HepG2 (cell line): ENCODE results near the gene MVP. TPM values are rescaled to one million over a fixed set of nuclear protein-coding genes. Genes with fewer than 3 reads are reported as not detected.

Experiments
- ATAC-seq: fragments of 200-7000 bp; cut with Tn5 transposase; 3 replicates; pipeline ENCODE4 v1.9.1; 2020; ENCODE audit warnings: mild to moderate bottlenecking, moderate library complexity
- BruUV-seq: library from RNA; stranded (reverse); fragments of 400-500 nt; replicated peaks from 2 replicates; lab custom pipeline; 2021; lab: Mats Ljungman, UMichigan
- CTCF ChIA-PET: fragments of 300-600 bp; formaldehyde crosslinking; extraction: SDS; loops from one replicate; lab custom pipeline; 2021; ENCODE audit warnings: low total read pairs, inconsistent platforms, low intra/inter-chr PET ratio; lab: Yijun Ruan, JAX
- POLR2A ChIA-PET: fragments of 350-600 bp; sonication (Branson Sonifier 250); formaldehyde crosslinking; loops from one replicate; lab custom pipeline; 2020; ENCODE audit warnings: antibody characterized with exemption, inconsistent platforms; lab: Yijun Ruan, JAX
- DNase-seq: peaks from one replicate; pipeline ENCODE4 v3.0.0-alpha.2; 2015; ENCODE audit warnings: low spot score
- FAIRE-seq: peaks from 3 replicates; lab custom pipeline; 2011; peaks lifted over from hg19 to GRCh38; lab: Jason Lieb, UNC
- H2AFZ ChIP-seq: one replicate; pipeline ENCODE4 v1.6.1; 2011; ENCODE audit warnings: low read length, inconsistent platforms
- H3K27ac ChIP-seq: fragments of 300-600 bp; 3 replicates; pipeline ENCODE4 v1.8.0; 2011; ENCODE audit warnings: mixed run types, mild to moderate bottlenecking, mixed read lengths, low read length, inconsistent platforms; ENCODE audit not compliant: insufficient read depth; ENCODE audit errors: extremely low read length
- H3K27me3 ChIP-seq, 2 experiments: fragments of 200-600 bp in 1 of 2; 2 replicates in 1 of 2; 3 replicates in 1 of 2; pipeline versions ENCODE4 v1.6.0 to v1.8.0; 2011; ENCODE audit warnings: low read length in 2 of 2, mild to moderate bottlenecking in 2 of 2, moderate library complexity in 2 of 2, inconsistent platforms in 1 of 2; ENCODE audit not compliant: insufficient read depth in 2 of 2, control insufficient read depth in 1 of 2
- H3K36me3 ChIP-seq, 2 experiments: fragments of 200-600 bp in 1 of 2; replicated peaks in 1 of 2; 2 replicates in 1 of 2; 3 replicates in 1 of 2; pipeline versions ENCODE4 v1.5.1 to v1.8.0; 2011; ENCODE audit warnings: low read length in 2 of 2, inconsistent platforms in 1 of 2; ENCODE audit not compliant: insufficient read depth in 2 of 2, control insufficient read depth in 1 of 2
- H3K4me1 ChIP-seq: 2 replicates; pipeline ENCODE4 v1.5.1; 2012; ENCODE audit warnings: low read length, inconsistent platforms; ENCODE audit not compliant: insufficient read depth
- H3K4me2 ChIP-seq: 2 replicates; pipeline ENCODE4 v1.6.0; 2011; ENCODE audit warnings: low read depth, low read length, inconsistent platforms
- H3K4me3 ChIP-seq, 3 experiments: fragments of 200-600 bp in 1 of 3; sonication (generic), shearing (Covaris generic) in 1 of 3; replicated peaks in 1 of 3; 2 replicates each; pipeline ENCODE4 v1.5.1; 2011 to 2016; ENCODE audit warnings: low read length in 3 of 3, inconsistent platforms in 2 of 3, low read depth in 2 of 3, mild to moderate bottlenecking in 2 of 3, control low read depth in 1 of 3, mixed read lengths in 1 of 3; ENCODE audit not compliant: insufficient read depth in 1 of 3
- H3K79me2 ChIP-seq: one replicate; pipeline ENCODE4 v1.6.1; 2011; ENCODE audit warnings: low read length, inconsistent platforms; ENCODE audit not compliant: insufficient read depth
- H3K9ac ChIP-seq: 2 replicates; pipeline ENCODE4 v1.6.0; 2011; ENCODE audit warnings: mild to moderate bottlenecking, low read depth, low read length, inconsistent platforms; ENCODE audit not compliant: insufficient read depth
- H3K9me3 ChIP-seq: 2 replicates; pipeline ENCODE4 v1.5.1; 2012; ENCODE audit warnings: mild to moderate bottlenecking, low read length
- H4K20me1 ChIP-seq: 2 replicates; pipeline ENCODE4 v1.6.0; 2011; ENCODE audit warnings: inconsistent platforms, mild to moderate bottlenecking, low read length, moderate library complexity; ENCODE audit not compliant: insufficient read depth
- CC2D1A ChIP-seq: sonication (generic); formaldehyde crosslinking; IDR thresholded peaks from 2 replicates; pipeline ENCODE4 v1.8.1; 2023; ENCODE audit warnings: mild to moderate bottlenecking, missing genetic modification reagents
- CEBPG ChIP-seq: IDR thresholded peaks from 2 replicates; pipeline ENCODE4 v1.6.1; 2016
- FOSL2 ChIP-seq: sonication (generic); formaldehyde crosslinking; IDR thresholded peaks from 2 replicates; pipeline ENCODE4 v1.4.0; 2020; ENCODE audit warnings: missing genetic modification reagents
- FOXK2 ChIP-seq: fragments of 450-650 bp; IDR thresholded peaks from 2 replicates; pipeline ENCODE4 v1.6.1; 2016
- KDM2A ChIP-seq: sonication (generic); formaldehyde crosslinking; IDR thresholded peaks from 2 replicates; pipeline ENCODE4 v1.4.0; 2020; ENCODE audit warnings: low read depth, missing genetic modification reagents, borderline replicate concordance
- KLF11 ChIP-seq: IDR thresholded peaks from 2 replicates; pipeline ENCODE4 v1.6.1; 2016; ENCODE audit warnings: missing compliant biosample characterization
- KLF13 ChIP-seq: sonication (generic); formaldehyde crosslinking; IDR thresholded peaks from 2 replicates; pipeline ENCODE4 v1.4.0; 2020; ENCODE audit warnings: mild to moderate bottlenecking, missing genetic modification reagents
- TCF7 ChIP-seq: sonication (generic); IDR thresholded peaks from 2 replicates; pipeline ENCODE4 v1.6.1; 2016; ENCODE audit warnings: antibody characterized with exemption, low read depth
- ZNF251 ChIP-seq: sonication (generic); formaldehyde crosslinking; IDR thresholded peaks from 2 replicates; pipeline ENCODE4 v1.9.0; 2021; ENCODE audit warnings: mild to moderate bottlenecking, missing genetic modification reagents
- ZNF710 ChIP-seq: sonication (generic); formaldehyde crosslinking; IDR thresholded peaks from 2 replicates; pipeline ENCODE4 v1.5.0; 2020; ENCODE audit warnings: mild to moderate bottlenecking, missing genetic modification reagents, borderline replicate concordance
- ZNF883 ChIP-seq: sonication (generic); formaldehyde crosslinking; IDR thresholded peaks from 2 replicates; pipeline ENCODE4 v1.5.1; 2020; ENCODE audit warnings: mild to moderate bottlenecking, missing genetic modification reagents; ENCODE audit errors: not compliant biosample characterization
- ZSCAN5A ChIP-seq: sonication (generic); formaldehyde crosslinking; IDR thresholded peaks from 2 replicates; pipeline ENCODE4 v1.8.0; 2022; ENCODE audit warnings: mild to moderate bottlenecking, missing genetic modification reagents, borderline replicate concordance
- WGBS: methylation state at CpG from one replicate; pipeline ENCODE4 v1.1.6; 2017; ENCODE audit warnings: low lambda C conversion rate; 5-methylcytosine and 5-hydroxymethylcytosine counted together
- in situ Hi-C: cut with HindIII; loops from 2 replicates; pipeline ENCODE4 v1.10.0; 2017; ENCODE audit warnings: low pct_unique_long_range_greater_than_20kb; ENCODE audit not compliant: extremely low pct_ligation_motif_present
- intact Hi-C: fragments of 100-400 bp; cut with micrococcal nuclease; formaldehyde crosslinking; loops from one replicate; pipeline ENCODE4 v1.10.0; 2022; ENCODE audit not compliant: unreplicated experiment
- polyA plus RNA-seq, 8 experiments: library from polyadenylated mRNA; depleted of rRNA in 3 of 8; stranded (reverse) in 7 of 8; unstranded in 1 of 8; fragments of >200 nt; fragmentation: Illumina TruSeq in 4 of 8; extraction: Trizol in 4 of 8; gene quantifications; 2 replicates each; pipeline versions ENCODE4 v1.2.1 to v1.2.3, GENCODE V29; 2011 to 2016; ENCODE audit warnings: low read depth in 4 of 8, missing spikeins in 1 of 8, mixed read lengths in 1 of 8; ENCODE audit not compliant: insufficient read depth in 1 of 8
- total RNA-seq, 5 experiments: library from RNA; depleted of rRNA; stranded (reverse); fragments of >200 nt; fragmentation: Illumina TruSeq; extraction: Trizol; gene quantifications; 2 replicates each; pipeline ENCODE4 v1.2.3, GENCODE V29; 2016; ENCODE audit warnings: low read depth in 1 of 5
- TF ChIP-seq, protein P1 (sequence below), 2 experiments: fragments of 450-650 bp in 1 of 2; sonication (generic) in 1 of 2; formaldehyde crosslinking; IDR thresholded peaks; 2 replicates each; pipeline versions ENCODE4 v1.5.0 to v1.8.0; 2020 to 2022; ENCODE audit warnings: mild to moderate bottlenecking in 1 of 2, missing genetic modification reagents in 1 of 2

Gene MVP
- total and polyA plus RNA-seq, 2 of the 13 experiments (the other 11 are each of a cell fraction or from before 2014, with no cell fraction given), result 22.9 to 43.5 TPM

GRCh38 chr16:29830774-29831173 lies 10.5 kb downstream of the MVP start:
- Histone ChIP-seq H3K36me3 (peaks cover 4 to 8% of the 10 kb centered on the region in 2 experiments; a peak in 3 of 5 replicates), H4K20me1 (no peaks in the 10 kb centered on the region), H3K27ac (no peak overlapping the region), H3K27me3 (no peaks in the 10 kb centered on the region), H2AFZ (no peak overlapping the region), H3K4me1 (peaks cover 49% of the 10 kb centered on the region), H3K4me3 (no peak overlapping the region), H3K9ac (no peak overlapping the region), H3K4me2 (no peak overlapping the region), H3K9me3 (no peaks in the 10 kb centered on the region), H3K79me2 (no peaks in the 10 kb centered on the region)
- in situ Hi-C loops (no loop called here), intact Hi-C loops (no loop called here)
- no TSS peak for BruUV-seq
- CTCF ChIA-PET, result no interaction called here
- DNase-seq (no peak), FAIRE-seq (no peak), ATAC-seq (no peak)
- TF ChIP-seq ZNF251 (CRISPR knock-in tag) (no peak), KLF13 (CRISPR knock-in tag) (no peak), TCF7 (no peak)
- TF ChIP-seq, protein P1, sequence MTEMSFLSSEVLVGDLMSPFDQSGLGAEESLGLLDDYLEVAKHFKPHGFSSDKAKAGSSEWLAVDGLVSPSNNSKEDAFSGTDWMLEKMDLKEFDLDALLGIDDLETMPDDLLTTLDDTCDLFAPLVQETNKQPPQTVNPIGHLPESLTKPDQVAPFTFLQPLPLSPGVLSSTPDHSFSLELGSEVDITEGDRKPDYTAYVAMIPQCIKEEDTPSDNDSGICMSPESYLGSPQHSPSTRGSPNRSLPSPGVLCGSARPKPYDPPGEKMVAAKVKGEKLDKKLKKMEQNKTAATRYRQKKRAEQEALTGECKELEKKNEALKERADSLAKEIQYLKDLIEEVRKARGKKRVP (CRISPR knock-in tag; IDR thresholded peaks at IDR 0.05), result no peak
- WGBS, result 98% methylated on average over 11 of the region's 11 CpGs
- POLR2A ChIA-PET, result no interaction called here

DNA sequence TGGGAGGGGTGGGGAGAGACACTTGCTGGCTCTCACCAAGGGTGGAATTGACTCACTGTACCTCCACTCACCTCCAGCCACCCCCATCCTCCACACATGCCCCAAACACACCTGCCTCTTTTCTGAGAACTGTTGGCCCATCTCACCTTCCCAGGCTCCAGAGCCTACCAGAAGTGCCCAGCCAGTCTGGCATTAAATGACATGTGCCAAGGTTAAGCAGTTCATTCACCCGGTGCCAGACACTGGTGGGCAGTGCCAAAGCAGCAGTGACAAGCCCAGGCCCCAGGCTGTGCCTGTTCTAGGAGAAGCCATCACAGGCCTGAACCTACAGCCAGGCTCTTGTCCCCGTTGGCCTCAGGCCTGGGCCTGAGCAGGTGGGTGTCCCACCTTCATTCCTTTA lies 11.2 kb downstream of the MVP start:
- DNase-seq, result no peak
- in situ Hi-C loops, result no loop called here
- Histone ChIP-seq H3K27me3 (no peaks in the 10 kb centered on the region), H3K27ac (no peak overlapping the region), H4K20me1 (no peaks in the 10 kb centered on the region), H3K79me2 (no peaks in the 10 kb centered on the region), H3K36me3 (peaks cover 4 to 8% of the 10 kb centered on the region in 2 experiments; a peak in 3 of 5 replicates), H3K4me1 (peaks cover 42% of the 10 kb centered on the region), H3K9me3 (no peaks in the 10 kb centered on the region), H3K9ac (no peak overlapping the region), H3K4me3 (no peak overlapping the region), H2AFZ (no peak overlapping the region), H3K4me2 (no peak overlapping the region)
- ATAC-seq, result no peak
- intact Hi-C loops, result no loop called here
- FAIRE-seq, result no peak
- BruUV-seq, result no TSS peak
- WGBS, result 90% methylated on average over 2 of the region's 2 CpGs
- ChIA-PET CTCF (no interaction called here), POLR2A (no interaction called here)
- TF ChIP-seq FOSL2 (CRISPR knock-in tag), result no peak
- no peak for TF ChIP-seq ZSCAN5A (CRISPR knock-in tag)
- TF ChIP-seq CC2D1A, result no peak
- no peak for TF ChIP-seq FOXK2
- no peak for TF ChIP-seq ZNF883
- no peak for TF ChIP-seq KLF11 (CRISPR knock-in tag)
- no peak for TF ChIP-seq ZNF710
- no peak for TF ChIP-seq KDM2A (CRISPR knock-in tag)
- no peak for TF ChIP-seq CEBPG (CRISPR knock-in tag)
